Measurements from ENCODE around the gene MYH9. TPM values are rescaled to one million over a fixed set of nuclear protein-coding genes. Genes with fewer than 3 reads are reported as not detected.

MYH9 gene
- total RNA-seq, 2 donors from 2014 or later = 1,447 to 1,631 TPM

DNA sequence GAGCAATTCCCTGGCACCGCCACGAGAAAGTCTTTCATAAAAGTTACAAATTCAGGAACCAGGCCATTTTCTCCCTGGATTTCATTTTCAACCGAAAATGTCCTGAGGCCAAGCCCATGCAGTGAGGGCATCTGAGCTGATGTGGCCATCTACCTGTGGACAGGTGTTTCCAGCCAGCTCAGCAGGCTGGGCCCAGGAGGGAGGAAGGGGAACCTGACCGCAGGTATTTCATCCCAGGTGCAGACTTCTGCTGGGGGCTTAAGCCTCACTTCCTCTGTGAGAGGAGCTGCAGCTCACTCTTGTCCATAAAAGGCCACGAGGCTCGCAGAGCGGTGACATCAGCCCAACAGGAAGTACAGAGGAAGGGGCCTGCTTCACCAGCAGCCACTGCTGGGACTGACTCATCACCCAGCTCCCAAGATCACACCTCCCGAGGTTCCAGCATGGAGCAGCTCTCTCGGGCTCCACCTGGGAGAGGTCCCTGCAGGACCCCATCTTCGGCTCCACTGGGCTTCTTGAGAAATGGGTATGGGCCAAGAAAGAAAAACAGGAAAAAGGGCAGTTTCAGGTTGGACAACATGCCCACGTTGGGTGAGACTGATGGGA is 56.4 kb downstream of the MYH9 start:
- H3K4me1 ChIP-seq (ENCODE audit: control insufficient read depth in 1 of 2, low read depth in 2 of 2) = peaks cover 93 to 100% of the 10 kb centered on the region in 2 donors
- H3K27me3 ChIP-seq (replicated peaks; ENCODE audit: insufficient read depth) = no peaks in the 10 kb centered on the region
- peaks cover 22% of the 10 kb centered on the region for H3K36me3 ChIP-seq
- H3K4me3 ChIP-seq = peak overlapping the region; percentile 39
- peak overlapping the region; percentile 99 to 100 for H3K27ac ChIP-seq
- peak; percentile 5 for TF ChIP-seq CTCF (IDR thresholded peaks at IDR 0.05)
- no peaks in the 10 kb centered on the region for H3K9me3 ChIP-seq
- peak; percentile 32 for ATAC-seq (ENCODE audit: insufficient number of reproducible peaks, low FRiP score, low read depth)
- peak; percentile 71 for DNase-seq (ENCODE audit: low spot score)

GRCh38 chr22:36330655-36331305 is 57.0 kb downstream of the MYH9 start:
- Histone ChIP-seq H3K27me3 (replicated peaks; ENCODE audit: insufficient read depth) (no peaks in the 10 kb centered on the region), H3K4me3 (peak overlapping the region; percentile 12), H3K4me1 (ENCODE audit: control insufficient read depth in 1 of 2, low read depth in 2 of 2) (peaks cover 92 to 100% of the 10 kb centered on the region in 2 donors), H3K27ac (peak overlapping the region; percentile 99 to 100), H3K36me3 (peaks cover 24% of the 10 kb centered on the region), H3K9me3 (no peaks in the 10 kb centered on the region)
- TF ChIP-seq CTCF (IDR thresholded peaks at IDR 0.05) = no peak
- DNase-seq (ENCODE audit: low spot score) = peak; percentile 43
- no peak for ATAC-seq (ENCODE audit: insufficient number of reproducible peaks, low FRiP score, low read depth)

DNA sequence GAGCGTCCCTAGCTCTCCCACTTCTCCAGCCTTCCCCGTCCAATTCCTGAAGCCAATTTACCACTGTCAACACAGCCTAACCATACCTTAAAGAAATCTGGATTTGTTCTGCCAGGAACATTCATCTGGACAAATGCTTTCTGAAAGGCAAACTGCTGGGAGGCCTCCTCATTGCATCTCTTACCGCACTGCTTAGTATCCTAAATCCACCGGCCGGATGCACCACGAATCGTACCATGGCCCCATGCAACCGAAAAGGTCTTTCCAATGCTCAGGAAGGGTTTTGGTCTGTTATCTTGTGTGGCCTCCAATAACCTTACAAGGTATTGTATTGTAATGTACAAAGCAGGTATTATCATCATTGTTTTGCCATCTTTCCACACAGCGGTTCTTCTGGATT is 57.6 kb downstream of the MYH9 start:
- no peak for TF ChIP-seq CTCF (IDR thresholded peaks at IDR 0.05)
- peaks cover 29% of the 10 kb centered on the region for H3K36me3 ChIP-seq
- no peaks in the 10 kb centered on the region for H3K9me3 ChIP-seq
- peaks cover 89 to 100% of the 10 kb centered on the region in 2 donors for H3K4me1 ChIP-seq (ENCODE audit: control insufficient read depth in 1 of 2, low read depth in 2 of 2)
- peak overlapping the region; percentile 99 to 100 for H3K27ac ChIP-seq
- DNase-seq (ENCODE audit: low spot score) = no peak
- no peak overlapping the region for H3K4me3 ChIP-seq
- no peaks in the 10 kb centered on the region for H3K27me3 ChIP-seq (replicated peaks; ENCODE audit: insufficient read depth)
- ATAC-seq (ENCODE audit: insufficient number of reproducible peaks, low FRiP score, low read depth) = no peak

DNA sequence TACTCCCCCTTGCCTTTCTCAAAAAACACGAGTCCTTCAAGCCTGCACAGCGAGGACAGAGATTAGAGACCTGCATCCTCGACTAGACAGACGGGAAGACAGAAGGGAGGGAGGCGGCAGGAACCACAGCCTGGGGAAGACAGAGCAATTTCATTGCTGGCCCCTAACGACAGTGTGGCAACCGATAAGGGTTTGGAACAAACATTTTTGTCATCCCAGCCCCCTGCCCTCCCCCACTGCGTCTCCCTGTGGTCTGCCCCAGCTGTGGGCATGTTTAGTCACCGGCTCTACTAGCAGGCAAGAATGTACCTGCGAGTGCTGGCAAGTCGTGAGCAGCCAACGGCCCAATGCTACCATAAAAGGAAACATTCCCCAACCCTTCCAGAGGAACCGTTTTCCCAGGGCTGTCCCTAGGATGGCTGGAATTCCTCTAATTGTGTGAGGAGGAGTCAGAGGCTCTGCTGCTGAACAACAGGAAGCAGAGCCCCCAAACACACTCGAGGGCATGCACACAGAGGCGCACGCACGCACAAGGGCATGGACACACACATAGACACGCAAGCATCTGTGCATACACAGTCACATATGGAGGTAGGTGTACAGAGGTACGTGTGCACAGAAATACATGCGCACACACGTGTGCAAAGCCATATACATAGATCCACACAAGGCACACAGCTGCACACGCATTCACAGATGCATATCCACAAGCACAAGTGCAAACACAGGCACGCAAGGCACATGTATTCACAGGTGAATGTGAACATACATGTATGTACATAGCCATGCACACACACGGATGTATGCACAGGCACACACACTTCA is 58.3 kb downstream of the MYH9 start:
- ATAC-seq (ENCODE audit: insufficient number of reproducible peaks, low FRiP score, low read depth) (peak; percentile 10), DNase-seq (ENCODE audit: low spot score) (peak; percentile 78)
- Histone ChIP-seq H3K4me1 (ENCODE audit: control insufficient read depth in 1 of 2, low read depth in 2 of 2) (peaks cover 87 to 100% of the 10 kb centered on the region in 2 donors), H3K9me3 (no peaks in the 10 kb centered on the region), H3K4me3 (peak overlapping the region; percentile 54), H3K36me3 (peaks cover 29% of the 10 kb centered on the region), H3K27me3 (replicated peaks; ENCODE audit: insufficient read depth) (no peaks in the 10 kb centered on the region), H3K27ac (peak overlapping the region; percentile 99 to 100)
- TF ChIP-seq CTCF (IDR thresholded peaks at IDR 0.05) = no peak

Measured in thoracic aorta (tissue), 2 donors.